Left cardiac atrium (tissue), 4 donors: ENCODE results near the gene SHCBP1. TPM values are rescaled to one million over a fixed set of nuclear protein-coding genes. Genes with fewer than 3 reads are reported as not detected.
"Not testable (repeated sequence)": the region's sequence is repeated elsewhere in the genome, so short reads cannot be mapped to it uniquely, and the experiment has no call there.

Source experiments
- ATAC-seq, 2 donors: fragments of 200-7000 bp; cut with Tn5 transposase; one replicate each; pipeline ENCODE4 v1.9.1; 2020; ENCODE audit warnings: mild to moderate bottlenecking in 2 of 2, moderate library complexity in 2 of 2
- DNase-seq: peaks from one replicate; pipeline ENCODE4 v3.0.0-alpha.2; 2020
- intact Hi-C, 2 donors: fragments of 100-400 bp; cut with DNase I; formaldehyde crosslinking; loops; one replicate each; pipeline versions ENCODE4 v1.14.1 to v1.15.1; 2022 to 2023
- long read RNA-seq: library from polyadenylated mRNA; unstranded; transcript quantifications from one replicate; pipeline ENCODE4 v2.0.0, GENCODE V29; 2021
- total RNA-seq, 2 donors: library from RNA; stranded (reverse); fragmentation: NEBNext Ultra II Directional; extraction: Animal tissue kit (Norgen Biotek cat#: 25700); gene quantifications; one replicate each; pipeline ENCODE4 v1.2.1, GENCODE V29; 2021
- donor health status: DM: no; HTN: yes; CAD: no.
- donor health status: DM: no; HTN: yes; CAD: no; lungs with severe emphysema.
- donor health status: DM: yes; HTN: yes; CAD: no.
- donor health status: Dilated cardiomyopathy.

SHCBP1 gene, protein sequence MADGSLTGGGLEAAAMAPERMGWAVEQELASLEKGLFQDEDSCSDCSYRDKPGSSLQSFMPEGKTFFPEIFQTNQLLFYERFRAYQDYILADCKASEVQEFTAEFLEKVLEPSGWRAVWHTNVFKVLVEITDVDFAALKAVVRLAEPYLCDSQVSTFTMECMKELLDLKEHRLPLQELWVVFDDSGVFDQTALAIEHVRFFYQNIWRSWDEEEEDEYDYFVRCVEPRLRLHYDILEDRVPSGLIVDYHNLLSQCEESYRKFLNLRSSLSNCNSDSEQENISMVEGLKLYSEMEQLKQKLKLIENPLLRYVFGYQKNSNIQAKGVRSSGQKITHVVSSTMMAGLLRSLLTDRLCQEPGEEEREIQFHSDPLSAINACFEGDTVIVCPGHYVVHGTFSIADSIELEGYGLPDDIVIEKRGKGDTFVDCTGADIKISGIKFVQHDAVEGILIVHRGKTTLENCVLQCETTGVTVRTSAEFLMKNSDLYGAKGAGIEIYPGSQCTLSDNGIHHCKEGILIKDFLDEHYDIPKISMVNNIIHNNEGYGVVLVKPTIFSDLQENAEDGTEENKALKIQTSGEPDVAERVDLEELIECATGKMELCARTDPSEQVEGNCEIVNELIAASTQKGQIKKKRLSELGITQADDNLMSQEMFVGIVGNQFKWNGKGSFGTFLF
- 1 to 10 TPM in 1 of 2 donors, under 1 TPM in 1; 0.76 to 1.8 TPM for total RNA-seq
- long read RNA-seq: 0 reads

DNA sequence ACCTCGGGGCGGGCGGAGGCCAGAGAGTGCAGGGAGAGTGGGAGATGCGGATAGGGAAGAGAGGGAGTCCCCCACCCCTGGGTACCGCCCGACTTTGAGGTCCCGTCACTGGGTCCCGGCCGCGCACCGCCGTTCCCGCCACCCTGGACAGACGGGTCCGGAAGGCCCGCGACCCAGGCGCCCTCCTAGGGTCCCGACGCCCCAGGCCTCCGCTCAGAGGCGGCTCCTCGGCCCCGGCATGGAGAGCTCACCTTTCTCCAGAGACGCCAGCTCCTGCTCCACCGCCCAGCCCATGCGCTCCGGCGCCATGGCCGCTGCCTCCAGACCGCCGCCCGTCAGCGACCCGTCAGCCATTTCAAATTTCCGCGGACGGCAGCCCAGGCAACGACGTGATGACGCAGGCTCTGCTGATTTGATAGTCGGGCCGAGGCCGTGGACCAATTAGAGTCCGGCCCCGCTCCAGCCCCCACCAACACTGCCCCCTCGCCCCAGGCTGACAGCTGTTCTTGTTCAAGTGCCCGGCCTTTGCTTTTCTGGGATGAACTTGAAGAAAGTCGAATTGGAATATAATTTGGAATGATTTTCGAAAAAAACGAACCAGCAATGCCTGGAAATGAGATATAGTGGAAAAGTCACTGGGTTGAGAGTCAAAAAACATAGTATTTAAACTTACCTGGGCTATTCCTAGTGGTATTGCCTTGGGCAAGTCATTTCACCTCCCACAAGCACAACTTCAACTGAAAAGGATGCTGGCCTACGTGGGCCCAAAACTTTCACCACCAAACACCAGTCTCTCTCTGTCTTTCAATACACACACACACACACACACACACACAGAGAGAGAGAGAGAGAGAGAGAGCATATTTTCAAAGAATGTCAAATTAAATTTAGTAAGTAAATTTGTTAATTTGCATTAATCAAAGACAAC is at the start of gene SHCBP1:
SHCBP1 (minus strand) TSS at position 374 of the 928 bp plus-strand sequence; CDS start at position 354, 20 bp downstream.
- ATAC-seq (peak; percentile 92 to 94), DNase-seq (peak; percentile 87)
- intact Hi-C loops: no loop called here

DNA sequence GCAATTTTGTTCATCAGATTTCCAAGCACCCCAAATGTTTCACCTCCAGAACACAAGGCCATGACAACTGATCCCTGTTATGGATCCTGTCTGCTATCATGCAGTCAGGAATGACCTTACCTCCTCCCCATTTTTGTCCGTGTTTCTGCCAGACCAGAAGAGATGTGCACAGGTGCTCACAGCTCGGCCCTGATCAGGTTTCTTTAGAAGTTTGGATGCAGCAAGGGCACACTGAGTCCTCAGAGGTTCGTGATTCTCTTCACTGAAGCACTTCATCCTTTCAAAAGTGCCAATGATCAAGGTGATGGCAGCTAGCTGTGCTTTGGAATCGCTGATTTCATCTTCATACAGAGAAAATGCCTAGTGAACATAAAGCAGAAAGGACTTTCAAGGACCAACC is 40.9 kb upstream of the SHCBP1 start:
- ATAC-seq (no peak), DNase-seq (no peak)
- intact Hi-C loops: no loop called here

DNA sequence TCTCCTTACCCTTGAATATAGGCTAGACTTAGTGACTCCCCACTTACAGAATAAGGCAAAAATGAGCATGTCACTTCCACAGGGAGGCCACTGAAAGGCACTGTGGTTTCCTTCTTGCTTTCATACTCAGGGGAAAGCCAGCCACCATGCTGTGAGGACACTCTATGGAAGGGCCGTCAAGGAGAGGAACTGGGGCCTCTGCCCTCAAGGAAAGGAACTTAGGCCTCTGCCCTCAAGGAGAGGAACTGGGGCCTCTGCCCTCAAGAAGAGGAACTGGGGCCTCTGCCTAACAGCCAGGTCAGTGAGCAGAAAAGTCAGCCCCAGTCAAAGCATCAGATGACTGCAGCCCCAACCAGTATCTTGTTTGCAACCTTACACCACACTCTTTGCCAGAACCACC is 37.7 kb upstream of the SHCBP1 start:
- DNase-seq: no peak

DNA sequence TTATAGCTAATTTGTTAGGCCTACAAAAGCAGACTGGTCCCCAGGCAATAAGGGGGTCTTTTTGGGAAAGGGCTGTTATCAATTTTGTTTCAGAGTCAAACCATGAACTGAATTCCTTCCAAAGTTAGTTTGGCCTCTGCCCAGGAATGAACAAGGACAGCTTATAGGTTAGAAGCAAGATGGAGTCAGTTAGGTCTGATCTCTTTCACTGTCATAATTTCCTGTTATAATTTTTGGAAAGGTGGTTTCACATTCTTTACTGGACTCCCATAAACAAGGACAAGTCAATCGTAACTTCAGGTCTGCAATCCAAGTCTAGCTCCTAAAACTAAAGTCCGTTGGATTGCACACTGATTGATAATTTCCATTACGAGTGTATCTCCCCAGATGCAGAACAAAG is 30.1 kb upstream of the SHCBP1 start:
- no peak for ATAC-seq
- intact Hi-C loops: no loop called here
- DNase-seq: no peak

More for the DNA sequence above, 37.7 kb upstream of the SHCBP1 start:
- peak; percentile 59 to 85 for ATAC-seq
- intact Hi-C loops: no loop called here

DNA sequence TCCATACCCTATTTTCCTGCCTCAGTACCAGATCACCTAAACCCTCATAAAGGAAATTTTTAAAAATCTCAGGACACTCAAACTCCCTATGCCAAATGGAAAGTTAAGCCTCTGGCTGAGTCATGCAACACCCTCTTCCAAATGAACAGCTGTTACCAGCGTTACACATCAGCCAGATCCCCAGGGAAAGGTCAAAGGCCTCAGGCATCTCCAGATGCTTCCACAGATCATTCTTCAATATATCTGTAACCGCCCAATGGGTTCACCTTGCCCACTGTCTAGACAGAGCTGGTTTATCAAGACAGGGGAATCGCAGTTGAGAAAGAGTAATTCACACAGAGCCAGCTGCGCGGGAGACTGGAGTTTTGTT is 29.1 kb upstream of the SHCBP1 start:
- intact Hi-C loops: no loop called here
- no peak for DNase-seq
- ATAC-seq: peak; percentile 58 to 86

DNA sequence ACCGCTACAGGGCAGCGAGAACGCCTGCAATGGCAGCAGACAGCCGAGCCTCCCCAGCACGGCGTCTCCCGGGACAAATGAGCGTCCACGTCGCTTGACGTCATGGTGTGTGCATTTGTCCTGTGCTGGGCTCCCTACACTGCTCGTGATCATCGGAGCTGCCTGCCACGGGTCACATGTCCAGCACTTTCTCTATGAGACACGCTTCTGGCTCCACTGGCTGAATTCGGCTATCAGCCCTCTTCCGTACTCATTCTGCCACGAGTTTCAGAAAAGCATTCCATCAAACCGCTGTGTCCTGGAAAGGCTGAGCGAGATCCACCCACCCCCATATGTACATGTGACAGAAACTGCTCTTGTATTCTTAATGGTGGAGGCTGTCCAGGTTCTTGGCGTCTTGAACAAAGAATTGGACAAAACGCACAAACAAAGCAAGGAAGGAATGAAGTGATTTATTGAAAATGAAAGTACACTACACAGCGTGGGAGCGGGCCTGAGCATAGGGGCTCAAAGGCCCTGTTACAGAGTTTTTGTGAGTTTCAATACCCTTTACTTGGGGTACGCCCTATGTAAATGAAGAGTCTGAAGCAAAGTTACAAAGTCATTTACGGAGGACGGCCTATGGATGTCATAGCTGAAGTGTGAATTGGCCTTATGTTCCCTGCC is 28.5 kb upstream of the SHCBP1 start:
- peak; percentile 87 to 96 for ATAC-seq
- DNase-seq: peak; percentile 68
- intact Hi-C loops: no loop called here

DNA sequence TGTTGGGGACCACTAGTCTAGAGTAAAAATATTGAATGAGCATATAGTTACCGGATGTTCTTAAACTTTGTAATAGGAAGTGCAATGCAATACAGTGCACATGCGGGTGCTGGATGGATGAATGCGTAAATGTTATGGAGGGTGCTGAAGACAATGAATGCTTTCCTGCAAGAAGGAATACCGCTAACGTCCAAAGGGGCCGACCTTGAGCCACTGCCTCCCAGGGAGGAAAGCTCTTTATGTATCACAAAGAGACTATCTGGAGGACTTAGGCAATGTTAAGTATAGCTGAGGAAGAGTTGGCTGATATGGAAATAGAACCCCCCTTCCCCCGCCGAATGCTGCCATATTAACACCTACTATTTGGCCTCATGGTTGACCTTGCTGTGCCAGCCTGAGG is 27.5 kb upstream of the SHCBP1 start:
- ATAC-seq (no peak), DNase-seq (no peak)
- intact Hi-C loops: no loop called here

DNA sequence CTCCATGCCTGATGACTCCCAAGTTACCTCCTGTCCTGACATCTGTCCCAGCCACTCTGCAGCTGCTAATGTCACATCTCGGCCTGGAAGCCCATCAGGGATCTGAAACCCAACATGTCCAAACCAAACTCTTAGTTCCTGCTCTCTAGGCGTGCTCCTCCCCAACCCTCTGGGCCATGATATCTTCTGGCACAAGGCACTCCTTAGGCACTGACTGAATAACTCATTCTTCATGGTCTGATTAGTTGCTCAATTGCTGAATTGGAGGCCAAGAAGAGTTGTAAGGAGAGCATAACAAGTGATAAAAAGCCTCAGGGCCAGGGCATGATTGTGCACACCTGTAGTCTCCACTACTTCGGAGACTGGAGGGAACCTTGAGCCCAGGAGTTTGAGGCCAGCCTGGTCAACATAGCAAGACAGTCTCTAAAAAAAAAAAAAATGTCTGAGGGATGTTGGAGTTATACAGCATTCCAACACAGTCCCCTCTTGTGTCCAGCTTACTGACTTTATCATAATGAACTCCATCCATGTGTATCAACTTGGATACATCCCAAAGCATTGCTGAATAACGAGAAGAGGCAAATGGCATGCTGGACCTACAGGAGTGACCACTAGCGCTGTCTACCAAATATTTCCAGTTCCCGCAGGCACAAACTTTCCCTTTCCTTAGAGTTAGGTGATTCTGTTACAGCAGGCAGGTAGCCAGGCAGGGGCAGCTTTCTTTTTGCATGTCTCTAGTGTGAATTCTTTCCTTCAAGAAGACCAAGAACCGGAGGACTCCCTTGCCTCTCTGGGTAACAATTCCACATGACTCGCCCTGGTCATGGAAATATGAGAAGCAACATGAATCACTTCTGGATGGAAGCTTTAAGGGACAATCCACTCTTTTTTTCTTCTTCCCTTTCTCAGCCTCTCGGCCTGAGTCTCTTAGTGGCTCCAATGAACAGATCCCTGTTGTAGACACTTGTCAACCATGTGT is 18.1 kb upstream of the SHCBP1 start:
- intact Hi-C loops: no loop called here
- DNase-seq (no peak), ATAC-seq (no peak)

DNA sequence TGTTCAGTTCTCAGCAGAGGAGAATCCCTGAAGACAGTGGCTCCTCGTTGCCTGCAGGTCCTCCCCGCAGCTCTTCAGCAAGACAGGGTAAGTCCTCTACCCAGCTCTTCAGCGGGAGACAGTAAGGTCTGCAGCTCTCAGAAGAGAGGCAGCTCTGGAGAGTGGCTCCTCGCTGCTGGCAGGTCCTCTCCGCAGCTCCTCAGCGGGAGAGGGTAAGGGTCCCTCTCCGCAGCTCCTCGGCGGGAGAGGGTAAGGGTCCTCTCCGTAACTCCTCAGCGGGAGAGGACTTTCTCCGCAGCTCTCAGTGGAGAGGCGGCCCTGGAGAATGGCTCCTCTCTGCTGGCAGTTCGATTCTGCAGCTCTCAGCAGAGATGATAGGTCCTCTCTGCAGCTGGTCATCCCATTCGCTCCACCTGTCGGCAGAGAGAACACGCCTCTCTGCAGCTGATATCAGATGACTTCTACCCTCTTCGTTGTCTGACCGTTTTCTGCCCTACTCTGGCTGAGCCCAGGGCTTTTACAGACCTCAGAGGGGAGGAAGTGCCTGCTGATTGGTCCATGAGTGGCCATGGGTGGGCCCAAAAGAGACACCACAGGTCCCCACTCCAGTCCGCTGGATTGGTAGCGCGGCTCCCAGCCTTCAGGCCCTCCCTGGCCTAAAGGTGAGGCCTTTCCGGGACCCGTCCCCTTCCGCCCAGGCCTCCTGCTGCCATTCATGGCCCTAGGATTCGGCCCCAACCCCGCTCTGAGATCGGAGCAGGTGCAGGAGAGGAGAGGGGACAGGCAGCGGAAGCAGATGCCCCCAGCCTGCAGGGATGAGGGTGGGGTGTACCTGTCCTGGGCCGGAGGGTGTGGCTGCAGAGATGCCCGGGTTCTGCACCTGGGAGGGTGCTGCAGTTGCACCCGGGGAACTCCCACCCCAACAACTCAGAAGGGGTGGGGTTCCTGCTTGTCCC is 11.9 kb upstream of the SHCBP1 start:
- intact Hi-C loops: no loop called here
- DNase-seq: no peak

DNA sequence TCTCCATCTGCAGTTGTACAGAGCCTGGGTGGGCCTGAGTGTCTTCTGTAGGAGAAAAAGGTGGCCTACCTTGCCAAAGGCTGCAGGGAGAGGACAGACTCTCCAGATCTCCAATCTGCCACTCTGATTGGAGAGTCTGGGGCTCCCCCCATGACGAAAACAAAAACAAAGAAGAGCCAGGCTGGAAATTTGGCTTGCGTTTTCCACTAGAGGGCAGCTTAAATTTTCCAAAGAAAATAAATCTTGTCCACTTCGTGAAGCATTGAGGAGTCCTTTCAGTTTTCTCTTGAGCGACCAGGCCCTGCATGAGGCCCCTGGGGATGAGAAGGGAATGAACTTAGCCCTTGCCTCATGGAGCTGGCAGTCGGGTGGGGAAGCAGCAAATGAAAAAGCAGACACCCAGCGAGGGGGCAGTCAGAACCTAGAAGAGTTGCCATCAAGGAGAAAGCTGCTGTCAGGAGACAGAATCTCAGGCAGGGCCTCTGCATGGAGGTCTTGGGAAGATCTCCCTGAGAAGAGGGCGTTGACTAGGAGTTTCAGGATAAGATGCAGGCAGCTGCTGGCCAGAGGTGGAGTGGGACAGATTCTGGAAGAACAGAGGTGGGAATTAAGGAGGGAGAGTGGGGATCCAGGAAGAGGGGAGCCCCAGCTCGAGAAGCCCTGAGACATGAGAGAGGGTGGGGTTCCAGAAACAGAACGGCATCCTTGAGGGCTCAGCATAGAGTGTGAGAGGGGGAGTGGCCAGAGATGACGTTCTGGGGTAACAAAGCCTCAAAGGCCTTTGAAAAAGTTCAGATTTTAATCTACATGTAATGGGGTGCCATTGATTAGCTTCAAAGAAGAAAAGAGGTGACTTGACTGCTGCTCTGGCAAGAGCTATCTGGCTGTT is 8.4 kb upstream of the SHCBP1 start:
- DNase-seq (no peak), ATAC-seq (peak; percentile 19 to 23)
- intact Hi-C loops: no loop called here

More for the DNA sequence above, 11.9 kb upstream of the SHCBP1 start:
- peak in 1 of 2 donors; percentile 15 for ATAC-seq

DNA sequence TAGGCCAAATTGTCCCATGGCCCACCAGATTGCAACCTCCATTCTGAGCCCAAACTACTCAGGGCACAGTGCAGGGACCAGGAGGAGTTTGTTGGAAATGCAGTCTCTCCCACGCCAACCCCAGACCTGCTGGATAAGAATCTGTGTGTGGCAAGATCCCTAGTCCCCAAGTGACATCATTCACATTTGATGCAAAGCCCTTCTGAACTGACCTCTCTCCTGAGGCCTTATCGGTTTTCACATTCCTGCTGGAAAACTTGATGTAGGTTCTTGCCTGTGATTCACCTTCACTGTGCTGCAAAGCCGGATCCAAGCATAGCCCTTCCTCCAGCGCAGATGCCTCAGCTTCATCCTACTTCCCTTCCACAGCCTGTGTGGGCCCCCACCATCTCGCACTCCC is 6.6 kb upstream of the SHCBP1 start:
- ATAC-seq (no peak), DNase-seq (no peak)
- intact Hi-C loops: no loop called here

DNA sequence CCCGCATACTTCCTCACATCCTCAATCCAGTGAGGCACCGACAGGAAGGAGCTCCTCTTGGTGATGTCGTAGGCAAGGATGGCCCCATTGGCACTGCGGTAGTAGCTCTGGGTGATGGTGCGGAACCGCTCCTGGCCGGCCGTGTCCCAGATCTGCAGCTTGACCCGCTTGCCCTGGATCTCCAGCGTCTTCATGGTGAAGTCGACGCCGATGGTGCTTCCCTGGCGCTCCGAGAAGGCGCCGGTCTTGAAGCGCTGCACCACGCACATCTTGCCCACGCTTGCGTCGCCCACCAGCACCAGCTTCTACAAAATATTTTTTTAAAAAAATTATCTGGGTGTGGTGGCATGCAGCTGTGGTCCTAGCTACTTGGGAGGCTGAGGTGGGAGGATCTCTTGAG is 5.5 kb upstream of the SHCBP1 start:
- intact Hi-C loops, DNase-seq, ATAC-seq: not testable (repeated sequence)

DNA sequence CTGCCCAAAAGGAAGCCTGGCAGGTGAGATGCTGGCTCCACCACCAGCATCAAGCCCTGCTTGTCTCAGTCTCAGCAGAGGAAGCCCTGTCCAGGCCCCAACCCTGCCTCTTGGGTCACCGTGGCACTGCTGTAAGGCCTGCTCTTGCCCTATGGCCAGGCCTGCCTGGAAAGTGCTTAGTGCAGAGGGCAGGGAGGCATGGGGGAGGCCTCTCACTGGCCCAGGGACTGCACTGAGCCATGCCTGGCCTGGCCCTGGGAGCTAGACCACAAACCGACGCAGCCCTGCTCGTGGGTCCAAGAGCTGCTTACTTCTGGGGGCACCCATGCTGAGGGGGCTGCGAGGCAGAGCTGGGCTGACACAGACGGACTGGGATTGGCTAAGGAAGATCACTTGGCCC is 3.7 kb upstream of the SHCBP1 start:
- intact Hi-C loops, DNase-seq: not testable (repeated sequence)

DNA sequence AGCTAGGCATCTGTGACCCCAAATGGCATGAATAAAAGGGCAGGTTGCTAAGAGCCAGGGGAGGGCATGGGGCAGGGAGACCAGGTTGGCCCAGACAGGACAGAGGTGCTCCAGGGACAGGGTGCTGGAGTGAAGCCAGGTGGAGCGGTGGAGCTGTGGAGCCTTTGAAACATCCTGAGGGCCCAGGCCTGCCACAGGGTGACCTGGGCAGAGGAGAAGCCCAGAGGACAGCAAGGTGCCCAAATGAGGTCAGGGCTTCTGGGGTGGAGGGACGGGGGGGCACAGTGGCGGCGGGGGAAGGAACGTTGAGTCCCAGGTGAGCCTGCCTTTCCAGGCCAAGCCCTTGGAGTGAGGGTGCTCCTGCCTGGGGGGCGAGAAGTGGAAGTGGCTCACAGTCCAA is 2.5 kb upstream of the SHCBP1 start:
- intact Hi-C loops, DNase-seq: not testable (repeated sequence)
- peak; percentile 6 to 13 for ATAC-seq

More for the DNA sequence above, 3.7 kb upstream of the SHCBP1 start:
- ATAC-seq: not testable (repeated sequence)

DNA sequence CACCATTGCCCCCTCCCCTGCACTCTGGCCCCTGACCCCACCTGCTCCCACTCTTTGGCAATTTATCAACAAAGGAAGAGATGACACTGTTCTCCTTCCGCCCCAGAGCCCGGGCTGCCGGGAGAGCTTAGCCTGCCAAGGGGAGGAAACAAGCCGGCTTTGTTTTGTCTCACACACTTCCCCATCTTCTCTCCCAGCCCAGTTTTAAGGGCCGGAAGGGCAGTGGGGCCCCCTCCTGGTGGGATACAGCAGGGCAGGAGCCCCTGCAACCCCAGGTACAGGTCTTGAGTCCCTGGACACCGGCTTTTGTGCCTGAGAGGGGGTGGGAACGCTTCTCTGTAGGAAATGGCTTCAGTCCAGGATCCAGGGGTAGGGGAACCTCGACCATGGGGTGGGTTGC is 2.1 kb upstream of the SHCBP1 start:
- ATAC-seq: peak; percentile 53 to 60
- intact Hi-C loops, DNase-seq: not testable (repeated sequence)
